OCI-LY7 (cell line): ENCODE measurements around the gene CD248.

Source experiments
- CTCF ChIP-seq: fragments of 200-600 bp; sonication (generic); conservative IDR thresholded peaks from 2 replicates; pipeline ENCODE4 v1.5.1; 2014; ENCODE audit warnings: mild to moderate bottlenecking, antibody characterized with exemption, low read length, moderate library complexity, mixed read lengths
- EZH2phosphoT487 ChIP-seq: fragments of 200-600 bp; sonication (generic); IDR thresholded peaks from 2 replicates; pipeline ENCODE4 v1.6.1; 2018; ENCODE audit warnings: low read depth, borderline replicate concordance, mild to moderate bottlenecking, mixed run types, antibody characterized with exemption, low read length, moderate library complexity, mixed read lengths

- TF ChIP-seq CTCF (no peak), EZH2phosphoT487 (no peak)
Observed at GRCh38 chr11:66329165-66329673, 12.4 kb upstream of the CD248 start.
